ENCODE data around the gene ROR2.
A peak's percentile ranks its signal among the peaks of the same experiment; 100 is the strongest.

Gene ROR2

DNA sequence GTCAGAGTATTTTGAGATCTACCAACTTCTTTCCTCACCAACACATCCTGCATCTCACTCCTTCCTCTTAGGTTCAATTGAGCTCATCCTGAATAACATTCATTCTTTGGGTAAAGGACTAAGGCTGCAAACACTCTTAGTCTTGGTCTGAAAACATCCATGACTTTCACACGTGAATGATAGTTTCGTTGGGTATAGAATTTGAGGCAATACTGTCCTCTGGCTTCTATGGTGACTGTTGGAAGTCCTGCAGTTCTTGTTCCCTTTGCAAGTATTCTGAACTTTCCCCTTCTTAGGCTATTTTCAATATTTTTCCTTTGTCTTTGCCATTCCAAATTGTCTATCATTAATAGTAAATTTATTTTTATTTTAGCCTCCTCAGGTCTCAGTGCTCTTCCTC, 185.4 kb downstream of the ROR2 start:
- Histone ChIP-seq H3K36me3 (ENCODE audit: control insufficient read depth, insufficient read depth, low read length) (no peaks in the 10 kb centered on the region), H3K4me1 (ENCODE audit: control insufficient read depth, insufficient read depth, low read length) (no peaks in the 10 kb centered on the region), H3K27me3 (ENCODE audit: control insufficient read depth, insufficient read depth, low read length) (no peaks in the 10 kb centered on the region), H3K9me3 (ENCODE audit: control insufficient read depth, insufficient read depth, low read length) (no peaks in the 10 kb centered on the region), H3K4me3 (ENCODE audit: low read length) (no peak overlapping the region), H3K27ac (ENCODE audit: low read length) (no peak overlapping the region)
- WGBS (ENCODE audit: insufficient coverage, insufficient read length) = no CpG with 5 or more reads among the region's 2 CpGs
- no peak for DNase-seq (ENCODE audit: low read depth, low spot score)

DNA sequence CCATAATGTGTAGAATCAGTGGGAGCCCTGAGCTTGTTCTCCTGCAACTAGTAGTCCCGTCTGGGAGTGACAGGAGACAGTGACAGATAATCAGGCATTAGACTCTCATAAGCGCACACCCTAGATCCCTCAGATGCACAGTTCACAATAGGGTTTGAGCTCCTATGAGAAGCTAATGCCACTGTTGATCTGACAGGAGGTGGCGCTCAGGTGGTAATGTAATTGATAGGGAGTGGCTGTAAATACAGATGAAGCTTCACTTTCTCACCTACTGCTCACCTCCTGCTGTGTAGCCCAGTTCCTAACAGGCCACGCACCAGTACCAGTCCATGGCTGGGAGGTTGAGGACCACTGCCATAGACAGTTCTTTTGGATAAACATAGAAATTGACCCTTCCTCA, 188.7 kb downstream of the ROR2 start:
- H3K27ac ChIP-seq (ENCODE audit: low read length) = no peak overlapping the region
- H3K9me3 ChIP-seq (ENCODE audit: control insufficient read depth, insufficient read depth, low read length) = no peaks in the 10 kb centered on the region
- no peaks in the 10 kb centered on the region for H3K36me3 ChIP-seq (ENCODE audit: control insufficient read depth, insufficient read depth, low read length)
- no CpG with 5 or more reads among the region's 4 CpGs for WGBS (ENCODE audit: insufficient coverage, insufficient read length)
- no peak overlapping the region for H3K4me3 ChIP-seq (ENCODE audit: low read length)
- H3K27me3 ChIP-seq (ENCODE audit: control insufficient read depth, insufficient read depth, low read length) = no peaks in the 10 kb centered on the region
- DNase-seq (ENCODE audit: low read depth, low spot score) = no peak
- no peaks in the 10 kb centered on the region for H3K4me1 ChIP-seq (ENCODE audit: control insufficient read depth, insufficient read depth, low read length)

DNA sequence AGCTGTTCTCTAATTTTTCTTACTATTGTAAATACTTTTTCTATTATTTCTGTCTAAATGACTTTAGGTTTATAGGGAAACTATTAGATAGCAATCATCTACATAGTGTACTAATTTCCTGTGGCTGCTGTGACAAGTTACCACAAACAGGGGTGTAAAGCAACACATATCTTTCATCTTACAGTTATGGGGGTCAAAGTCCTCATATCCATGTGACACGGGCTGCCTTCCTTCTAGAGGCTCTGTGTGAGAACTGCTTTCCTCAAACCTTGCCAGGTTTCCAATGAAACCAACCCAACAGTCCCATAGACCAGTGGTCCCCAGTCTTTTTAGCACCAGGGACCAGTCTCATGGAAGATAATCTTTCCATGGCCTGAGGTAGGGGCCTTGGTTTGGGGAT, 189.1 kb downstream of the ROR2 start:
- H3K4me1 ChIP-seq (ENCODE audit: control insufficient read depth, insufficient read depth, low read length) = no peaks in the 10 kb centered on the region
- no CpG with 5 or more reads among the region's 1 CpG for WGBS (ENCODE audit: insufficient coverage, insufficient read length)

DNA sequence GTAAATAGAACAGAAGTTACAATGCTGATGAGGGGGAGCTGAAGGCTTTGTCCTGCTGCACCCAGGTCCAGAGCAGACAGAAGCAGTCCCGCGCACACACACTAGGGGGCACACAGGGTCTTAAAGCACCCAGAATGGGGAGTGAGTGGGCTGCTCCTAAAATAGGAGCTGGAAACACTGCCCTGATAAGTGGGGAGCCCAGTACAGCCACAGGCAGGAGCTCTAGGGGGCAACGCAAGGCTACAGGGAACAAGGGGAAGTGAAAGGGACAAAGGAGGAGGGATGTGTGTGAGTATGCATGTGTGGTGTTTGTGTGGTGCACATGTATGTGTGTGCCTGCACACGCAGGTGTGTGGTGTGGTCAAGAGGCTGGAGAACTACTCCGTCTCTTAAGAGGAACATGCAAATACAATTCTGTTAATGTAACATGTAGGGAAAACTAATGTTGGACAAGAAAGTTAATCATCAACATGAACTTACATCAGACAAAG, 191.5 kb downstream of the ROR2 start:
- Histone ChIP-seq H3K9me3 (ENCODE audit: control insufficient read depth, insufficient read depth, low read length) (no peaks in the 10 kb centered on the region), H3K4me1 (ENCODE audit: control insufficient read depth, insufficient read depth, low read length) (no peaks in the 10 kb centered on the region), H3K27me3 (ENCODE audit: control insufficient read depth, insufficient read depth, low read length) (no peaks in the 10 kb centered on the region), H3K4me3 (ENCODE audit: low read length) (no peak overlapping the region), H3K27ac (ENCODE audit: low read length) (no peak overlapping the region), H3K36me3 (ENCODE audit: control insufficient read depth, insufficient read depth, low read length) (no peaks in the 10 kb centered on the region)
- peak; percentile 48 for DNase-seq (ENCODE audit: low read depth, low spot score)
- WGBS (ENCODE audit: insufficient coverage, insufficient read length) = no CpG with 5 or more reads among the region's 5 CpGs

More for the DNA sequence above, 189.1 kb downstream of the ROR2 start:
- Histone ChIP-seq H3K36me3 (ENCODE audit: control insufficient read depth, insufficient read depth, low read length) (no peaks in the 10 kb centered on the region), H3K9me3 (ENCODE audit: control insufficient read depth, insufficient read depth, low read length) (no peaks in the 10 kb centered on the region), H3K27ac (ENCODE audit: low read length) (no peak overlapping the region), H3K4me3 (ENCODE audit: low read length) (no peak overlapping the region), H3K27me3 (ENCODE audit: control insufficient read depth, insufficient read depth, low read length) (no peaks in the 10 kb centered on the region)
- no peak for DNase-seq (ENCODE audit: low read depth, low spot score)

DNA sequence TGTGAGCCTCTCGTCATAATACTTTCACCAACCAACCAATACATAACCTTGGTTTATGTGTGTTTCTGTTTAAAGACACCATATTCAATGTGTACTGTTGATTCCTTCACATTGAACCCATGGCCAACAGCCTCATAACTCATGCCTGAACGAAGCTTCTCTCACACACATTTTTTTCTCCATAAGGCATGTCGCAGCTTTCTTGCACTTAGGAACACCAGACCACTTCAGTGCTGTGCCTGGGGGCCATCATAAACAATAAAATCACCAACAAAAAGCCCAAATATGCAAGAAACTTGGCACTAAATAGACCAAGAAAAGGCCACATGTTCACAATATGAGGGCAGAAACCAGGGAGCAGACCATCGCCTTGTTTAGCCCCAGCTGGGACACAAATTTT, 192.2 kb downstream of the ROR2 start:
- Histone ChIP-seq H3K36me3 (ENCODE audit: control insufficient read depth, insufficient read depth, low read length) (no peaks in the 10 kb centered on the region), H3K4me3 (ENCODE audit: low read length) (no peak overlapping the region), H3K27ac (ENCODE audit: low read length) (no peak overlapping the region), H3K9me3 (ENCODE audit: control insufficient read depth, insufficient read depth, low read length) (no peaks in the 10 kb centered on the region), H3K4me1 (ENCODE audit: control insufficient read depth, insufficient read depth, low read length) (no peaks in the 10 kb centered on the region), H3K27me3 (ENCODE audit: control insufficient read depth, insufficient read depth, low read length) (no peaks in the 10 kb centered on the region)
- no CpG with 5 or more reads among the region's 4 CpGs for WGBS (ENCODE audit: insufficient coverage, insufficient read length)
- DNase-seq (ENCODE audit: low read depth, low spot score) = no peak

DNA sequence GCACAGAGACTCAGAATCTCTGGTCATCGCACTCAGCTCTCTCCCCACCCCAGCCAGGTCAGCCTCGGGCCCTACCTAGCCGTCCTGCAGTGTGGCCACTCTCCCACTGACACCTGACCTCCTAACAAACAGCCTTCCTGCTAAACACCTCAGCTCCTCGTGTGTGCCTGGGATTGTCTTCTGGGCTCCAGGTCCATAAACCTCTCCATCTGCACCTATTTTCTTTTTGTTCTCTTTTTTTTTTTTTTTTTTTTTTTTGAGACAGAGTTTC, 193.6 kb downstream of the ROR2 start:
- no peak overlapping the region for H3K27ac ChIP-seq (ENCODE audit: low read length)
- no peak for DNase-seq (ENCODE audit: low read depth, low spot score)
- WGBS (ENCODE audit: insufficient coverage, insufficient read length) = no CpG with 5 or more reads among the region's 4 CpGs

DNA sequence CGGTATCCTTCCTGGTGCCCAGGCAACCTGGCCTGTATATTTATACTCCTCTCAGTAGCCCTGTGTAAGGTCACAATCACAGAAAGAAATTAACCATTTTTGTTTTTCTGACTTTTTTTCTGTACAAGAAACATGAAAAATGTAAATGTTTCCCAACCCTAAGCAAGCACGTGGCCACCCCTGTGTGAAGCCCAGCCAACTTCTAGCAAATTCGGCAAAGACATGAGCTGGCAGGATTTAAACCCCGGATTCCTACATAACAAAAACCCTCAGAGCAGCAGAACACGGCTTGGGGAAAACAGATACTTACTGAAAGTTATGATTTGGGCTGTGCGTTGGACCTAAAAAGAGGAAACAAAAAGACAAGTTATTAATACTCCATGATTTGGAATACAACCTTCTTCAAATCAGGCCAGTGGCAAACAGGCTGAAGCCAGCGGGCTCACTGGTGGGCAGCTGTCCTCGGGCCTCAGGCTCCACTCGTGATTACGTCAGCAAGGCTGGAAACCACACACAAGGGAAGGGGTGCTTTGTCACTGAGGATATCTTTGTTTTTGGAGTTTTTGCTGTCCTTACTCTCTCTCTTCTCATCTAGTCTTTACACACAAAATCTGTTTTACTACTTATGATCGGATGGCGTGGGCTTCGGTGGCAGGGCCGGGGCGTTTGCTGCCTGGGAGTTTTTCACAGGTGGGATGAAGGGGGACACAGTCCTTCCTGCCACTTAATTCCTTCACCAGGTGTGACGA, 194.1 kb downstream of the ROR2 start:
- Histone ChIP-seq H3K4me3 (ENCODE audit: low read length) (no peak overlapping the region), H3K4me1 (ENCODE audit: control insufficient read depth, insufficient read depth, low read length) (no peaks in the 10 kb centered on the region), H3K27me3 (ENCODE audit: control insufficient read depth, insufficient read depth, low read length) (no peaks in the 10 kb centered on the region), H3K36me3 (ENCODE audit: control insufficient read depth, insufficient read depth, low read length) (no peaks in the 10 kb centered on the region), H3K9me3 (ENCODE audit: control insufficient read depth, insufficient read depth, low read length) (no peaks in the 10 kb centered on the region), H3K27ac (ENCODE audit: low read length) (no peak overlapping the region)
- DNase-seq (ENCODE audit: low read depth, low spot score) = no peak
- no CpG with 5 or more reads among the region's 16 CpGs for WGBS (ENCODE audit: insufficient coverage, insufficient read length)

More for the DNA sequence above, 193.6 kb downstream of the ROR2 start:
- no peak overlapping the region for H3K4me3 ChIP-seq (ENCODE audit: low read length)
- no peaks in the 10 kb centered on the region for H3K36me3 ChIP-seq (ENCODE audit: control insufficient read depth, insufficient read depth, low read length)
- no peaks in the 10 kb centered on the region for H3K27me3 ChIP-seq (ENCODE audit: control insufficient read depth, insufficient read depth, low read length)
- no peaks in the 10 kb centered on the region for H3K9me3 ChIP-seq (ENCODE audit: control insufficient read depth, insufficient read depth, low read length)
- H3K4me1 ChIP-seq (ENCODE audit: control insufficient read depth, insufficient read depth, low read length) = no peaks in the 10 kb centered on the region

DNA sequence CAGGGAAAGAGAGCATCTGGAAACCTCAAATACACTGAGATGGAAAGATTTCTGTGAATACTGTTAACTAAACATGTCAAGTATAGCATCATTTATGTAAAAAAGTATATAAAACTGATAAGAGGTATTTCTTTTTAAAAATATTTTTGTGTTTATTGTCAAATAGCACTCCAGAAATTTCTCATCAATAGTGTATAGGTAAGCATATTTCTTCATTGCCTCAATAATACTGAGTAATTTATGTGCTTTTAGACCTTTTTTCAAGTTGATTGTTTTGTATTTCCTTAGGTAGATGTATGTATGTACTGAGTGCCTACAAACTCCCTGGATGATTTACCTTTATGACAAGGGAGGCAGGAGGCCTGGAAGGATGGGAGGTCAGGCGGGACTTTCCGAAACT, 196.3 kb downstream of the ROR2 start:
- H3K4me1 ChIP-seq (ENCODE audit: control insufficient read depth, insufficient read depth, low read length) = no peaks in the 10 kb centered on the region
- no peak overlapping the region for H3K4me3 ChIP-seq (ENCODE audit: low read length)
- DNase-seq (ENCODE audit: low read depth, low spot score) = no peak
- no peaks in the 10 kb centered on the region for H3K27me3 ChIP-seq (ENCODE audit: control insufficient read depth, insufficient read depth, low read length)
- H3K27ac ChIP-seq (ENCODE audit: low read length) = no peak overlapping the region
- H3K9me3 ChIP-seq (ENCODE audit: control insufficient read depth, insufficient read depth, low read length) = no peaks in the 10 kb centered on the region
- no CpG with 5 or more reads among the region's 2 CpGs for WGBS (ENCODE audit: insufficient coverage, insufficient read length)
- no peaks in the 10 kb centered on the region for H3K36me3 ChIP-seq (ENCODE audit: control insufficient read depth, insufficient read depth, low read length)

DNA sequence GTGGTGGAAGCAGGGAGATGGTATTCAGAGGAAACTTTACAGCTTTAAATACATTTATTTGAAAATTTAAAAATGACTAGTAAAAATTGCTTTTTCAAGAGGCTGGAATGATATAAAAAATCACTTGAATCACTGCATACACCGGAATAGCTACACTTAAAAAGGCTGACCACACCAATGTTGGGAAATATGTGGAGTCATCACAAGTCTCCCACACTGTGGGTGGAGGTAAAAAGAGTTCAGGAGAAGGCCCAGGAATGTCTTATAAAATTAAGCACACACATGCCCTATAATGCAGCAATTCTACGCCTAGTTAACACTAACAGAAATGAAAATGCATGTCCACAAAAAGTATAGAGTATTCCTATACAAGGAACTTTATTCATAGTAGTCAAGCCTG, 198.1 kb downstream of the ROR2 start:
- no CpG with 5 or more reads among the region's 2 CpGs for WGBS (ENCODE audit: insufficient coverage, insufficient read length)
- no peak overlapping the region for H3K27ac ChIP-seq (ENCODE audit: low read length)
- H3K4me1 ChIP-seq (ENCODE audit: control insufficient read depth, insufficient read depth, low read length) = no peaks in the 10 kb centered on the region
- H3K27me3 ChIP-seq (ENCODE audit: control insufficient read depth, insufficient read depth, low read length) = no peaks in the 10 kb centered on the region
- no peak overlapping the region for H3K4me3 ChIP-seq (ENCODE audit: low read length)
- H3K9me3 ChIP-seq (ENCODE audit: control insufficient read depth, insufficient read depth, low read length) = no peaks in the 10 kb centered on the region
- H3K36me3 ChIP-seq (ENCODE audit: control insufficient read depth, insufficient read depth, low read length) = no peaks in the 10 kb centered on the region
- DNase-seq (ENCODE audit: low read depth, low spot score) = no peak

DNA sequence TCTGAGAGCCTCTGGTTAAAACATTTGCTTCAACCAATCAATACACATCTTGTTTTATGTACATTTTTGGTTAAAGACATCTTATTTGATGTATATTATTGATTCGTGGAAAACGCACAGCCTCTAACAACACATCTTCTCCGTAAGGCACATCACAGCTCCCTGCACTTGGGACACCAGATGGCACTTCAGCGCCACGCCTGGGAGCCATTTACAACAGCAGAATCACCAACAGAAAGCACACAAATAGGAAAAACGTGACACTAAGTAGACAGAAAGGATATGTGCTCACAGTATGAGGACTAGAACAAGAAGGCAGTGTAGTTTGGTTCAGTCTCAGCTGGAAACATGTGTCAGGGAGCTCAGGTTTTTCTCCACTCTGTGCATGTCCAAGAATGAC, 199.7 kb downstream of the ROR2 start:
- H3K4me1 ChIP-seq (ENCODE audit: control insufficient read depth, insufficient read depth, low read length) = no peaks in the 10 kb centered on the region
- no peak overlapping the region for H3K27ac ChIP-seq (ENCODE audit: low read length)
- no peak for DNase-seq (ENCODE audit: low read depth, low spot score)
- no CpG with 5 or more reads among the region's 6 CpGs for WGBS (ENCODE audit: insufficient coverage, insufficient read length)
- no peaks in the 10 kb centered on the region for H3K36me3 ChIP-seq (ENCODE audit: control insufficient read depth, insufficient read depth, low read length)
- H3K4me3 ChIP-seq (ENCODE audit: low read length) = no peak overlapping the region
- H3K9me3 ChIP-seq (ENCODE audit: control insufficient read depth, insufficient read depth, low read length) = no peaks in the 10 kb centered on the region
- no peaks in the 10 kb centered on the region for H3K27me3 ChIP-seq (ENCODE audit: control insufficient read depth, insufficient read depth, low read length)

DNA sequence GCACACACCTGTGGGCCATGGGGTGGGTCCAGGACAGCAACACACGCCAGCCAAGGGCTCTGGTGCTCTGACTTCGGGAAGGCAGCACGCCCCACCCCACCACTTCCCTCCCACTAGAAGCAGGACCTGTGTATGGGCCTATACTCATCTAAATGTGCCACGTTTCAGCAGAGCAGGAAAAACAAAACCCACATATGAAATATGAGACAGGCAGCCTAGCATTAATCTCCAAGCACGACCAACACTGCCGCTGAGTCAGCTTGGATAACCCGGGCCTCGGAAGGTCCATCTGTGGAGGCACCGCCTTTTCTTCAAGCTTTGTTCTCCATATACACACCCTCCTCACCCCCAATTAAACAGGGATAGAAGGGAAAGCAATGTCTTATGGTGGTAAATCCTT, 203.1 kb downstream of the ROR2 start:
- no peak for DNase-seq (ENCODE audit: low read depth, low spot score)
- H3K27me3 ChIP-seq (ENCODE audit: control insufficient read depth, insufficient read depth, low read length) = no peaks in the 10 kb centered on the region
- H3K36me3 ChIP-seq (ENCODE audit: control insufficient read depth, insufficient read depth, low read length) = no peaks in the 10 kb centered on the region
- no peaks in the 10 kb centered on the region for H3K4me1 ChIP-seq (ENCODE audit: control insufficient read depth, insufficient read depth, low read length)
- H3K27ac ChIP-seq (ENCODE audit: low read length) = no peak overlapping the region
- no peaks in the 10 kb centered on the region for H3K9me3 ChIP-seq (ENCODE audit: control insufficient read depth, insufficient read depth, low read length)
- H3K4me3 ChIP-seq (ENCODE audit: low read length) = no peak overlapping the region
- WGBS (ENCODE audit: insufficient coverage, insufficient read length) = no CpG with 5 or more reads among the region's 9 CpGs

All from iPS DF 6.9 (cell line).